AG09309 (cell line): ENCODE data around the gene NUTM1.
"Not testable (repeated sequence)": the region's sequence is repeated elsewhere in the genome, so short reads cannot be mapped to it uniquely, and the experiment has no call there.

Experiments used
- DNase-seq: peaks from one replicate; pipeline ENCODE4 v3.0.0-alpha.2; 2010; ENCODE audit warnings: low read depth
- H3K4me3 ChIP-seq: 2 replicates; pipeline ENCODE4 v1.5.1; 2011; ENCODE audit warnings: mild to moderate bottlenecking, low read depth, low read length, moderate library complexity; ENCODE audit not compliant: control insufficient read depth
- TF ChIP-seq, protein P1 (sequence below): IDR thresholded peaks from 2 replicates; pipeline ENCODE4 v1.5.1; 2011; ENCODE audit warnings: mild to moderate bottlenecking, low read depth, low read length, inconsistent platforms; ENCODE audit not compliant: insufficient read depth, control insufficient read depth; ENCODE audit errors: missing control alignments

Gene NUTM1

DNA sequence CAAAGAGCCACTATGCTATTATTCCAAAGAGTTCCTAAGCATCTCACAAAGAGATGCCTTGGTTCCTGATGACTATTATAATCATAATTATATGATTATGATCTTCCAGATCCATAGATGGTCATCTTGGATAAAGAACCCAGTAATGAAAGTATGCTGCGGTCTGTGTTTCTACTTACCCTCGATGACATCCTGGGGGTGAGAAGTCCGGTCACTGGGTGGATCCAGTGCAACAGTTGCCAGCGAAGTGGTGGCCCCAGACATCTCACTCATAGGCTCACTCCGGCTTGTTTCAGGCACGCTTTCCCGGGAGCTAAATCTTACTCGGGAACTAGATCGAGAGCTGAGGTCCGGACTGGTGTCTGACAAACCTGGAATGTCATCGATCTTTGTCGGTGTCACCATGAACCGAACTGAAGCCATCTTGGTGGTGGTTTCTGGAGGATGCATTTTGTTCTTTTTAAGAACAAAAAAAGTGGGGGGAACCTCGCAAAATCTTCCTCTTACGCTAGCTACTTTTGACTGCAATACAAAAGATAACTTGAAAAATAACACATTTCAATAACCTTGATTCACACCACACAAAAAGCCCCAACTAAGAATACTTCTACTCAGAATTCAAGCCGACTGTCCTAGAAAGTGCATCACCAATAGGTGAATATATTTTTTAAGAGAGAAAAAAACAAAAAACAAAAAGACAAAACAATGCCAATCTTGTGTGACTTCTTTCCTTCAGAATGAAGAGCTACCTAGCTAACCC lies 6.7 kb upstream of the NUTM1 start:
- TF ChIP-seq, protein P1, sequence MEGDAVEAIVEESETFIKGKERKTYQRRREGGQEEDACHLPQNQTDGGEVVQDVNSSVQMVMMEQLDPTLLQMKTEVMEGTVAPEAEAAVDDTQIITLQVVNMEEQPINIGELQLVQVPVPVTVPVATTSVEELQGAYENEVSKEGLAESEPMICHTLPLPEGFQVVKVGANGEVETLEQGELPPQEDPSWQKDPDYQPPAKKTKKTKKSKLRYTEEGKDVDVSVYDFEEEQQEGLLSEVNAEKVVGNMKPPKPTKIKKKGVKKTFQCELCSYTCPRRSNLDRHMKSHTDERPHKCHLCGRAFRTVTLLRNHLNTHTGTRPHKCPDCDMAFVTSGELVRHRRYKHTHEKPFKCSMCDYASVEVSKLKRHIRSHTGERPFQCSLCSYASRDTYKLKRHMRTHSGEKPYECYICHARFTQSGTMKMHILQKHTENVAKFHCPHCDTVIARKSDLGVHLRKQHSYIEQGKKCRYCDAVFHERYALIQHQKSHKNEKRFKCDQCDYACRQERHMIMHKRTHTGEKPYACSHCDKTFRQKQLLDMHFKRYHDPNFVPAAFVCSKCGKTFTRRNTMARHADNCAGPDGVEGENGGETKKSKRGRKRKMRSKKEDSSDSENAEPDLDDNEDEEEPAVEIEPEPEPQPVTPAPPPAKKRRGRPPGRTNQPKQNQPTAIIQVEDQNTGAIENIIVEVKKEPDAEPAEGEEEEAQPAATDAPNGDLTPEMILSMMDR: no peak
- DNase-seq: no peak
- H3K4me3 ChIP-seq: peak overlapping the region; percentile 92

DNA sequence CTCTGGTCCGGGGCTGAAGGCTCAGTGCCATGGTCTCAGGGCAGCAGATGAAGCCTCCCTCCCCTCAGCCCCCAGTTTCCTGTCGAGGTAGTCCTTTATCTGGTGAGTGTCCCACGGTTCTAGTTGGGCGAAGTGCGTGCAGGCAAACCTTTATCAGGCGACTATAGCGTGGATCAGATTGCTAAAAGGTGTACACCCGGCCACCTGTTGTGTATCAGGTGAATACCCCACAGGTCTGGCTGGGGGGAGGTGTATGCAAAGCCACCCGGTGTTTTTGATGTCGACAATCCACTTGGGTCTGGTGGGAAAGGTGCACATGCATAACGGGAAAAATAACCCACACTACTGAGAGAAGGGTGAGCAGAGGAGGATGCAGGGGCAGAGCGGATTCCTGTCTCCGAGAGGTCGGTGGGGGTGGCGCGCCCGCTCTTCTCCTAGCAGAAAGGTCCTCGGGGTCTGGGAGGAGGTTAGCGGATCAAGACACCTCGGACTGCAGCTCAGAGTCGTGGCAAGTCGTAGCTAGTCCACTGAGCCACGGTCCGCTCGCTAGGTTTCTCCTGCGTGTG lies 6.0 kb upstream of the NUTM1 start:
- peak overlapping the region; percentile 92 for H3K4me3 ChIP-seq
- no peak for DNase-seq
- TF ChIP-seq, protein P1: no peak

DNA sequence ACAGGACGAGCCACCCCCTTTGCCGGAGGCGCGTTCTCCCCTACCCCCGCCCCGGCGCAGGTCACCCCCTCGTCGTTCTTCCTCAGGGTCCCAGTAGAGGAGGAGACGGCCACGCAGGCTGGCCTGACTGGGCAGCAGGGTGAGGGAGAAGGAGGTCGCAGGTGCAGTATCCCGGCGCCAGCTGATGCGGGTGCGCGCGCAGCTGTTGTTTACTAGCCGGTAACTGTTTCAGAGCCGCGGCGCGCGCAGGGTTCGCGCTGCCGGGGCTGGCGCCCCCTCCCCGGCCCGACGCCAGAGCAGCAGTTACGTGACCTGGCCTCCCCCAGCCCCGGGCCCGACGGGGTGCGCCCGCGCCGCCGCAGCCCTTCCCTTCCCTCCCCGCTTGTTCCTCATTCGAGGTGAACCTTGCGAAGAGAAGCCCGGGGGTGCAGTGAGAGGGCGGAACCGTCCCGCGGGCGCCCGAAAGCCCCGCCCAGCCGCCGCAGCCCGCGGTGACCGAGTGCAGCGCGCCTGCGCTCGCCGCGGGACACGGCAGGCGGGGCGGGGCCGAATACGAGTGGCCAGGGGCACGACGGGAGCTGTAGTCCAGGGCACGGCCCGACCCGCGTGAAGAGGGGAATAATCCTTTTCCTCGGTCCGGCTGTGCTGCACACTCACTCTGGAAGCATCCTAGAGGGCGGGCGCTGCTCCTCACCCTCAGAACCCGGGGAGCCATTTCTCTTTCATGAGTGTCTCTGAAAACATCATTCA lies 5.4 kb upstream of the NUTM1 start, which contains the start of gene SLC12A6:
SLC12A6 (minus strand) TSS at position 225 of the 750 bp plus-strand sequence. CDS start 1,101 bp downstream, outside the sequence.
- peak within 1 kb of the TSS; percentile 92 for H3K4me3 ChIP-seq
- DNase-seq: peak; percentile 53
- TF ChIP-seq, protein P1: no peak

DNA sequence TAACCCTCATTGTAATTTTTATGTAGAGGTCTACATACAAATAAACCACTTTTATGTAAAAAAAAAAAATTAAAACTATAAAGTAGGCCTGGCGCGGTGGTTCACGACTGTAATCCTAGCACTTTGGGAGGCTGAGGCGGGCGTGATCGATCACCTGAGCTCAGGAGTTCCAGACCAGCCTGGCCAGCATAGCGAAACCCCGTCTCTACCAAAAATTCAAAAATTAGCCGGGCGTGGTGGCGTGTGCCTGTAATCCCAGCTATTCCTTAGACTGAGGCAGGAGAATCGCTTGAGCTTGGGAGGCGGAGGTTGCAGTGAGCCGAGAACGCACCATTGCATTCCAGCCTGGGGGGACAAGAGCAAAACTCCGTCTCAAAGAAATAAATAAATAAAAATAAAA lies 4.8 kb upstream of the NUTM1 start:
- no peak overlapping the region for H3K4me3 ChIP-seq
- TF ChIP-seq, protein P1: no peak
- no peak for DNase-seq

DNA sequence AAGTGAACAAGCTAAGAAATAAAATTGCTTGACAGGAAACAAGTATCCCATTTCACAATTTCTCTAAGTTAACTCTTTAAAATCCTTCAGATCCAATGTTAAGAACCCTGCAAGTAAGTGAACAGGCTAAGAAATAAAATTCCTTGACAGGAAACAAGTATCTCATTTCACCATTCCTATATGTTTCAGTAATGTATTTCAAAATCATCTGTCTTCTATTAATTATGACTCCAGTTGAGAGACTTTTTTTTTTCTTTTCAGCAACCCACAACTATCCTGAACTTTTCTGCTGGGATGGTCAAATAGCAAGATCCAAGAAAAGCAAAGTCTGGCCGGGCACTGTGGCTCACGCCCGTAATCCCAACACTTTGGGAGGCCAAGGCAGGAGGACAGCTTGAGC lies 3.2 kb upstream of the NUTM1 start:
- DNase-seq: no peak
- TF ChIP-seq, protein P1: no peak
- no peak overlapping the region for H3K4me3 ChIP-seq

DNA sequence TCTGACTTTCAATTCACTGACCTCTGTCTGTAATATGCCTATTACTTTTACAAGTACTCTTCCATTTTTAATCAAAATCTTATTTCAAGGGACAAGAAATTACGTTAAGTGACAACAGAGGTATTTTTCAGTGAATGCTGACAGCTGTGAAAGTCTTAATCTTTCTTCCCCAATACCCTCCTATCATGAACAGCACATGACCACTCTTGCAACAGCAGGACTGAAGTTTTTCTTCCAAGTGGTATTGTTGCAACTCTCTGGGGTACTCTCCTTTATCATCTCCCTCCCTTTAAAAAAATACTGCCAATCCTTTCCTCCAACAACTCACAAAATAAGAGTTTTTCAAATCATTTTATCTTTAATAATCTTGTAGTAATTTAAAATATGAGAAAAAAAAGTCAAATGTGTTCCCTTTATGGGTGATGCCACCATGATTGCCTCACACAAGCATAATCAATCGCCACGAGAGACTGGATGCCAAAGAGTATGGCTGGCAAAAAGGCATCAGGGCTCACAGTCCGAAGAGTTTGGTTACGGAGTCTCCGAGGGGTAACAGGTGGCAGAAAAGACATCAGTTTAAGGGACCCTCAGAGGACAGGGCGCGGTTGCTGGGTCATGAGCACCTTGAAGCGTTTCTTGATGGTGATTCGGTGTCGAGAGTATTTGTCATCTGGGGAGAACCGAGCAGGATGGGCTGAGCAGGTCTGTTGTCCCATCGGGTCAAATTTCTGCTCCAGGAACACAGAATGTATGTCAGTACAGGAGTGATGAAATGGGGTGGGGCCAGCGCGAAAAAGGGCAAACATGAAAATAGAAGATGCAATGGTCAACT lies 1.5 kb upstream of the NUTM1 start:
- DNase-seq: no peak
- TF ChIP-seq, protein P1: no peak
- peak overlapping the region; percentile 63 for H3K4me3 ChIP-seq

DNA sequence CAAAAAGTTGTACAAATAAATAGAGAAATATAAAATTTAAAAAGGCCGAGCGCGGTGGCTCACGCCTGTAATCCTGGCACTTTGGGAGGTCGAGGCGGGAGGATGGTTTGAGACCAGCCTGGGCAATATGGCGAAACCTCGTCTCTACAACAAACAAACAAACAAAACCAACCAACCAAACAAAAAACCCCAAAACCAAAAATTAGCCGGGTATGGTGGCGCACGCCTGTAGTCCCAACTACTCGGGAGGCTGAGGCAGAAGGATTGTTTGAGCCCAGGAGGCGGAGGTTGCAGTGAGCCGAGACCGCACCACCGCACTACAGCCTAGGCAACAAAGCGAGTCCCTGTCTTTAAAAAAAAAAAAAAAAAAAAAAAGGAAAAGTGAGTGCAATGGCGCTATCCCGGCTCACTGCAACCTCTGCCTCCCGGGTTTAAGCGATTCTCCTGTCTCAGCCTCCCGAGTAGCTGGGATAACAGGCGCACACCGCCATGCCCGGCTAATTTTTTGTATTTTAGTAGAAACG lies 840 bp upstream of the NUTM1 start:
- peak overlapping the region; percentile 63 for H3K4me3 ChIP-seq
- not testable (repeated sequence) for DNase-seq
